ENCODE measurements around the gene CARD19. TPM values are rescaled to one million over a fixed set of nuclear protein-coding genes. Genes with fewer than 3 reads are reported as not detected.

CARD19 gene
- total and polyA plus RNA-seq, 2 experiments from 2014 or later: 36.8 to 48.3 TPM

DNA sequence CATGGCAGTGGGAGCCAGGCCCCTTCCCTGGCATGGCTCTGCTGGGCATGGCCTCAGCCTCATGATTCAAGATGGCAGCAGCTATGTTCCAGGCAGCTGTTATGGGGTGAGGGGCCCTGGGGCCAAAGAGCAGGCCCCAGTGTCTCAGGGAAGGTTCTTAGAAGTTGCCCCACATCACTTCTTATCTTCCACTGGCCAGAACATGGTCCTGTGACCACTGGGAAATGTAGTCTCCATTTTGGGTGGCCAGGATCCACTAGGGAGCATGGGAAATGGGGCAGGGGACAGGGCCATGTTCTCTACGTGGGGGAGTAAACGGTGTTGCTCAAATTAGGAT lies 19.3 kb upstream of the CARD19 start (continued):
- TF ChIP-seq, protein P1, sequence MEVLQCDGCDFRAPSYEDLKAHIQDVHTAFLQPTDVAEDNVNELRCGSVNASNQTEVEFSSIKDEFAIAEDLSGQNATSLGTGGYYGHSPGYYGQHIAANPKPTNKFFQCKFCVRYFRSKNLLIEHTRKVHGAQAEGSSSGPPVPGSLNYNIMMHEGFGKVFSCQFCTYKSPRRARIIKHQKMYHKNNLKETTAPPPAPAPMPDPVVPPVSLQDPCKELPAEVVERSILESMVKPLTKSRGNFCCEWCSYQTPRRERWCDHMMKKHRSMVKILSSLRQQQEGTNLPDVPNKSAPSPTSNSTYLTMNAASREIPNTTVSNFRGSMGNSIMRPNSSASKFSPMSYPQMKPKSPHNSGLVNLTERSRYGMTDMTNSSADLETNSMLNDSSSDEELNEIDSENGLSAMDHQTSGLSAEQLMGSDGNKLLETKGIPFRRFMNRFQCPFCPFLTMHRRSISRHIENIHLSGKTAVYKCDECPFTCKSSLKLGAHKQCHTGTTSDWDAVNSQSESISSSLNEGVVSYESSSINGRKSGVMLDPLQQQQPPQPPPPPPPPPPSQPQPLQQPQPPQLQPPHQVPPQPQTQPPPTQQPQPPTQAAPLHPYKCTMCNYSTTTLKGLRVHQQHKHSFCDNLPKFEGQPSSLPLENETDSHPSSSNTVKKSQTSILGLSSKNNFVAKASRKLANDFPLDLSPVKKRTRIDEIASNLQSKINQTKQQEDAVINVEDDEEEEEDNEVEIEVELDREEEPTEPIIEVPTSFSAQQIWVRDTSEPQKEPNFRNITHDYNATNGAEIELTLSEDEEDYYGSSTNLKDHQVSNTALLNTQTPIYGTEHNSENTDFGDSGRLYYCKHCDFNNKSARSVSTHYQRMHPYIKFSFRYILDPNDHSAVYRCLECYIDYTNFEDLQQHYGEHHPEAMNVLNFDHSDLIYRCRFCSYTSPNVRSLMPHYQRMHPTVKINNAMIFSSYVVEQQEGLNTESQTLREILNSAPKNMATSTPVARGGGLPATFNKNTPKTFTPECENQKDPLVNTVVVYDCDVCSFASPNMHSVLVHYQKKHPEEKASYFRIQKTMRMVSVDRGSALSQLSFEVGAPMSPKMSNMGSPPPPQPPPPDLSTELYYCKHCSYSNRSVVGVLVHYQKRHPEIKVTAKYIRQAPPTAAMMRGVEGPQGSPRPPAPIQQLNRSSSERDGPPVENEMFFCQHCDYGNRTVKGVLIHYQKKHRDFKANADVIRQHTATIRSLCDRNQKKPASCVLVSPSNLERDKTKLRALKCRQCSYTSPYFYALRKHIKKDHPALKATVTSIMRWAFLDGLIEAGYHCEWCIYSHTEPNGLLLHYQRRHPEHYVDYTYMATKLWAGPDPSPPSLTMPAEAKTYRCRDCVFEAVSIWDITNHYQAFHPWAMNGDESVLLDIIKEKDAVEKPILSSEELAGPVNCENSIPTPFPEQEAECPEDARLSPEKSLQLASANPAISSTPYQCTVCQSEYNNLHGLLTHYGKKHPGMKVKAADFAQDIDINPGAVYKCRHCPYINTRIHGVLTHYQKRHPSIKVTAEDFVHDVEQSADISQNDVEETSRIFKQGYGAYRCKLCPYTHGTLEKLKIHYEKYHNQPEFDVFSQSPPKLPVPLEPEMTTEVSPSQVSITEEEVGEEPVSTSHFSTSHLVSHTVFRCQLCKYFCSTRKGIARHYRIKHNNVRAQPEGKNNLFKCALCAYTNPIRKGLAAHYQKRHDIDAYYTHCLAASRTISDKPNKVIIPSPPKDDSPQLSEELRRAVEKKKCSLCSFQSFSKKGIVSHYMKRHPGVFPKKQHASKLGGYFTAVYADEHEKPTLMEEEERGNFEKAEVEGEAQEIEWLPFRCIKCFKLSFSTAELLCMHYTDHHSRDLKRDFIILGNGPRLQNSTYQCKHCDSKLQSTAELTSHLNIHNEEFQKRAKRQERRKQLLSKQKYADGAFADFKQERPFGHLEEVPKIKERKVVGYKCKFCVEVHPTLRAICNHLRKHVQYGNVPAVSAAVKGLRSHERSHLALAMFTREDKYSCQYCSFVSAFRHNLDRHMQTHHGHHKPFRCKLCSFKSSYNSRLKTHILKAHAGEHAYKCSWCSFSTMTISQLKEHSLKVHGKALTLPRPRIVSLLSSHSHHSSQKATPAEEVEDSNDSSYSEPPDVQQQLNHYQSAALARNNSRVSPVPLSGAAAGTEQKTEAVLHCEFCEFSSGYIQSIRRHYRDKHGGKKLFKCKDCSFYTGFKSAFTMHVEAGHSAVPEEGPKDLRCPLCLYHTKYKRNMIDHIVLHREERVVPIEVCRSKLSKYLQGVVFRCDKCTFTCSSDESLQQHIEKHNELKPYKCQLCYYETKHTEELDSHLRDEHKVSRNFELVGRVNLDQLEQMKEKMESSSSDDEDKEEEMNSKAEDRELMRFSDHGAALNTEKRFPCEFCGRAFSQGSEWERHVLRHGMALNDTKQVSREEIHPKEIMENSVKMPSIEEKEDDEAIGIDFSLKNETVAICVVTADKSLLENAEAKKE (CRISPR knock-in tag; IDR thresholded peaks at IDR 0.05): no peak
- no peak for TF ChIP-seq CREB1 (CRISPR knock-in tag; IDR thresholded peaks at IDR 0.05; ENCODE audit: low read depth)
- no peak for TF ChIP-seq STAT1 (IDR thresholded peaks at IDR 0.05; ENCODE audit: unreplicated experiment)
- no peak for TF ChIP-seq CTCF (conservative IDR thresholded peaks at IDR 0.05; ENCODE audit: low read depth in 2 of 2)
- no peak for TF ChIP-seq JUNB (IDR thresholded peaks at IDR 0.05; ENCODE audit: unreplicated experiment)
- TF ChIP-seq, protein P2, sequence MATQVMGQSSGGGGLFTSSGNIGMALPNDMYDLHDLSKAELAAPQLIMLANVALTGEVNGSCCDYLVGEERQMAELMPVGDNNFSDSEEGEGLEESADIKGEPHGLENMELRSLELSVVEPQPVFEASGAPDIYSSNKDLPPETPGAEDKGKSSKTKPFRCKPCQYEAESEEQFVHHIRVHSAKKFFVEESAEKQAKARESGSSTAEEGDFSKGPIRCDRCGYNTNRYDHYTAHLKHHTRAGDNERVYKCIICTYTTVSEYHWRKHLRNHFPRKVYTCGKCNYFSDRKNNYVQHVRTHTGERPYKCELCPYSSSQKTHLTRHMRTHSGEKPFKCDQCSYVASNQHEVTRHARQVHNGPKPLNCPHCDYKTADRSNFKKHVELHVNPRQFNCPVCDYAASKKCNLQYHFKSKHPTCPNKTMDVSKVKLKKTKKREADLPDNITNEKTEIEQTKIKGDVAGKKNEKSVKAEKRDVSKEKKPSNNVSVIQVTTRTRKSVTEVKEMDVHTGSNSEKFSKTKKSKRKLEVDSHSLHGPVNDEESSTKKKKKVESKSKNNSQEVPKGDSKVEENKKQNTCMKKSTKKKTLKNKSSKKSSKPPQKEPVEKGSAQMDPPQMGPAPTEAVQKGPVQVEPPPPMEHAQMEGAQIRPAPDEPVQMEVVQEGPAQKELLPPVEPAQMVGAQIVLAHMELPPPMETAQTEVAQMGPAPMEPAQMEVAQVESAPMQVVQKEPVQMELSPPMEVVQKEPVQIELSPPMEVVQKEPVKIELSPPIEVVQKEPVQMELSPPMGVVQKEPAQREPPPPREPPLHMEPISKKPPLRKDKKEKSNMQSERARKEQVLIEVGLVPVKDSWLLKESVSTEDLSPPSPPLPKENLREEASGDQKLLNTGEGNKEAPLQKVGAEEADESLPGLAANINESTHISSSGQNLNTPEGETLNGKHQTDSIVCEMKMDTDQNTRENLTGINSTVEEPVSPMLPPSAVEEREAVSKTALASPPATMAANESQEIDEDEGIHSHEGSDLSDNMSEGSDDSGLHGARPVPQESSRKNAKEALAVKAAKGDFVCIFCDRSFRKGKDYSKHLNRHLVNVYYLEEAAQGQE (IDR thresholded peaks at IDR 0.05; ENCODE audit: unreplicated experiment): no peak
